GM12878 (cell line): ENCODE results near the gene SHC3. TPM values are rescaled to one million over a fixed set of nuclear protein-coding genes. Genes with fewer than 3 reads are reported as not detected.

Experiments
- ATAC-seq: fragments of 200-7000 bp; cut with Tn5 transposase; 3 replicates; pipeline ENCODE4 v1.9.1; 2020; ENCODE audit warnings: mild to moderate bottlenecking, moderate library complexity
- BruUV-seq: library from RNA; stranded (reverse); fragments of 400-500 nt; replicated peaks from 2 replicates; lab custom pipeline; 2021; lab: Mats Ljungman, UMichigan
- CTCF ChIA-PET: fragments of 300-600 bp; sonication (Branson Sonifier 250); formaldehyde crosslinking; extraction: SDS; loops from one replicate; lab custom pipeline; 2021; ENCODE audit warnings: inconsistent platforms; lab: Yijun Ruan, JAX
- POLR2A ChIA-PET: fragments of 350-600 bp; formaldehyde crosslinking; extraction: SDS; loops from one replicate; lab custom pipeline; 2021; ENCODE audit warnings: inconsistent platforms; lab: Charles Lee
- RAD21 ChIA-PET: fragments of 300-600 bp; sonication (Branson Sonifier 250); formaldehyde crosslinking; loops from one replicate; lab custom pipeline; 2023; ENCODE audit warnings: antibody characterized with exemption; ENCODE audit not compliant: unreplicated experiment; lab: Charles Lee
- SMC1A ChIA-PET: fragments of 300-600 bp; sonication (Branson Sonifier 250); formaldehyde crosslinking; loops from one replicate; lab custom pipeline; 2023; ENCODE audit not compliant: unreplicated experiment, uncharacterized antibody; lab: Charles Lee
- DNase-seq: peaks from one replicate; pipeline ENCODE4 v3.0.0-alpha.2; 2011; ENCODE audit warnings: low read depth, low spot score
- FAIRE-seq: peaks from 3 replicates; lab custom pipeline; 2011; peaks lifted over from hg19 to GRCh38; lab: Jason Lieb, UNC
- H2AFZ ChIP-seq: 2 replicates; pipeline ENCODE4 v1.6.0; 2011; ENCODE audit warnings: low read depth, low read length, control low read depth; ENCODE audit not compliant: control insufficient read depth
- H3K27ac ChIP-seq: 2 replicates; pipeline ENCODE4 v1.5.1; 2011; ENCODE audit warnings: control low read depth; ENCODE audit not compliant: control insufficient read depth, insufficient read depth
- H3K27me3 ChIP-seq, 2 experiments: replicated peaks in 1 of 2; 2 replicates each; pipeline versions ENCODE4 v1.6.0 to v1.6.1; 2011; ENCODE audit warnings: low read length in 1 of 2; ENCODE audit not compliant: control insufficient read depth in 2 of 2, insufficient read depth in 2 of 2
- H3K36me3 ChIP-seq, 2 experiments: 2 replicates each; pipeline ENCODE4 v1.5.1; 2011; ENCODE audit warnings: low read length in 1 of 2; ENCODE audit not compliant: control insufficient read depth in 2 of 2, insufficient read depth in 2 of 2
- H3K4me1 ChIP-seq: 2 replicates; pipeline ENCODE4 v1.6.1; 2011; ENCODE audit warnings: mild to moderate bottlenecking, low read length, moderate library complexity, mixed read lengths; ENCODE audit not compliant: control insufficient read depth, insufficient read depth
- H3K4me2 ChIP-seq: 2 replicates; pipeline ENCODE4 v1.6.0; 2011; ENCODE audit warnings: control low read depth; ENCODE audit not compliant: control insufficient read depth, insufficient read depth
- H3K4me3 ChIP-seq: fragments of 200-600 bp; sonication (generic); 2 replicates; pipeline ENCODE4 v1.5.1; 2016
- H3K79me2 ChIP-seq: 2 replicates; pipeline ENCODE4 v1.6.0; 2011; ENCODE audit warnings: low read length; ENCODE audit not compliant: control insufficient read depth, insufficient read depth
- H3K9ac ChIP-seq: 2 replicates; pipeline ENCODE4 v1.8.0; 2011; ENCODE audit warnings: low read length, control low read depth, mixed read lengths; ENCODE audit not compliant: control insufficient read depth, insufficient read depth
- H3K9me3 ChIP-seq: replicated peaks from 3 replicates; pipeline ENCODE4 v1.5.1; 2011; ENCODE audit warnings: mild to moderate bottlenecking, low read length; ENCODE audit not compliant: control insufficient read depth, insufficient read depth
- H4K20me1 ChIP-seq: 2 replicates; pipeline ENCODE4 v1.6.0; 2011; ENCODE audit not compliant: control insufficient read depth, insufficient read depth
- ATF2 ChIP-seq: IDR thresholded peaks from 2 replicates; pipeline ENCODE4 v1.6.1; 2012; ENCODE audit warnings: low read length, inconsistent platforms
- NFXL1 ChIP-seq: fragments of 450-650 bp; IDR thresholded peaks from 2 replicates; pipeline ENCODE4 v1.6.1; 2017; ENCODE audit warnings: antibody characterized with exemption, mild to moderate bottlenecking, borderline replicate concordance
- RBBP5 ChIP-seq: fragments of 200-600 bp; sonication (generic); conservative IDR thresholded peaks from 2 replicates; pipeline ENCODE4 v1.6.1; 2016
- SMARCA5 ChIP-seq: fragments of 450-650 bp; IDR thresholded peaks from 2 replicates; pipeline ENCODE4 v1.6.1; 2017; ENCODE audit warnings: mild to moderate bottlenecking
- SP1 ChIP-seq: IDR thresholded peaks from one replicate; pipeline ENCODE4 v1.6.1; 2011; ENCODE audit warnings: low read depth, low read length
- ZNF687 ChIP-seq: fragments of 450-650 bp; IDR thresholded peaks from 2 replicates; pipeline ENCODE4 v1.6.1; 2017; ENCODE audit warnings: mild to moderate bottlenecking, moderate library complexity
- WGBS: methylation state at CpG from one replicate; pipeline ENCODE4 v1.1.6; 2016; ENCODE audit warnings: low lambda C conversion rate; ENCODE audit not compliant: insufficient replicate concordance, insufficient coverage; ENCODE audit errors: missing lambda C conversion rate; 5-methylcytosine and 5-hydroxymethylcytosine counted together
- in situ Hi-C: fragments of 300-500 bp; cut with MboI; formaldehyde crosslinking; loops from 9 replicates; pipeline ENCODE4 v1.14.3; 2018; ENCODE audit warnings: mixed read lengths
- intact Hi-C: fragments of 100-400 bp; cut with micrococcal nuclease; formaldehyde crosslinking; loops from one replicate; pipeline ENCODE4 v1.14.2; 2022; ENCODE audit not compliant: unreplicated experiment
- polyA plus RNA-seq, 11 experiments: library from polyadenylated mRNA; depleted of rRNA in 4 of 11; unstranded in 6 of 11; stranded (reverse) in 5 of 11; fragments of >200 nt; fragmentation: Nextera tagmentation in 4 of 11; fragmentation: Illumina TruSeq in 1 of 11; extraction: Ambion mirVana in 4 of 11; extraction: Trizol in 1 of 11; gene quantifications; 1 replicate in 1 of 11; 2 replicates in 10 of 11; pipeline versions ENCODE4 v1.2.1 to v1.2.3, GENCODE V29; 2011 to 2016; ENCODE audit warnings: inconsistent platforms in 2 of 11, missing spikeins in 2 of 11, low read depth in 1 of 11
- total RNA-seq, 4 experiments: library from RNA; depleted of rRNA in 3 of 4; stranded (reverse); fragments of >200 nt in 3 of 4; fragmentation: Illumina TruSeq in 1 of 4; extraction: Trizol in 1 of 4; gene quantifications; 2 replicates each; pipeline versions ENCODE4 v1.2.1 to v1.2.3, GENCODE V29; 2013 to 2021

SHC3 gene
- total and polyA plus RNA-seq, 10 of the 15 experiments (the other 5 are each of a cell fraction or from before 2014, with no cell fraction given): 0.01 to 0.06 TPM; not detected in 8

- DNase-seq (no peak), ATAC-seq (no peak), FAIRE-seq (no peak)
- no peak overlapping the region for H3K9ac ChIP-seq
- H4K20me1 ChIP-seq: no peaks in the 10 kb centered on the region
- ChIA-PET CTCF (no interaction called here), SMC1A (no interaction called here), POLR2A (no interaction called here), RAD21 (no interaction called here)
- intact Hi-C loops (no loop called here), in situ Hi-C loops (no loop called here)
- no peak overlapping the region for H3K4me2 ChIP-seq
- no peak overlapping the region for H3K27ac ChIP-seq
- no peaks in the 10 kb centered on the region for H3K36me3 ChIP-seq
- H2AFZ ChIP-seq: no peak overlapping the region
- no peaks in the 10 kb centered on the region for H3K79me2 ChIP-seq
- no peak for TF ChIP-seq NFXL1
- TF ChIP-seq ATF2: no peak
- TF ChIP-seq SMARCA5: no peak
- TF ChIP-seq RBBP5: no peak
- no peak for TF ChIP-seq SP1
- TF ChIP-seq ZNF687: no peak
- 18% methylated on average over 2 of the region's 2 CpGs for WGBS
- no peaks in the 10 kb centered on the region for H3K4me1 ChIP-seq
- BruUV-seq: no TSS peak
- H3K4me3 ChIP-seq: no peak overlapping the region
- no peaks in the 10 kb centered on the region for H3K27me3 ChIP-seq
- H3K9me3 ChIP-seq: no peaks in the 10 kb centered on the region
Observed at GRCh38 chr9:89011683-89012082, 166.9 kb downstream of the SHC3 start.
